ENCODE measurements around the gene HMGB1.
A peak's percentile ranks its signal among the peaks of the same experiment; 100 is the strongest.

The HMGB1 gene

GRCh38 chr13:30410705-30411125 lies 55.0 kb downstream of the HMGB1 start:
- H3K9me3 Mint-ChIP-seq: no peaks in the 10 kb centered on the region
- DNase-seq: no peak
- H3K4me1 Mint-ChIP-seq: peaks cover 41 to 75% of the 10 kb centered on the region in 2 donors
- no peak overlapping the region for H3K4me3 Mint-ChIP-seq
- no peaks in the 10 kb centered on the region for H3K27me3 Mint-ChIP-seq
- H3K36me3 Mint-ChIP-seq: no peaks in the 10 kb centered on the region
- H3K27ac Mint-ChIP-seq: no peak overlapping the region
- ATAC-seq (replicated peaks): no peak

- Mint-ChIP-seq H3K9me3 (no peaks in the 10 kb centered on the region), H3K36me3 (no peaks in the 10 kb centered on the region), H3K27ac (no peak overlapping the region)
These were observed 55.6 kb downstream of the HMGB1 start for GRCh38 chr13:30409886-30410704.

GRCh38 chr13:30408319-30409101 lies 57.2 kb downstream of the HMGB1 start:
- Mint-ChIP-seq H3K4me1 (peaks cover 25 to 52% of the 10 kb centered on the region in 2 donors), H3K9me3 (no peaks in the 10 kb centered on the region), H3K36me3 (no peaks in the 10 kb centered on the region), H3K4me3 (peak overlapping the region; percentile 79 to 80), H3K27ac (peak overlapping the region; percentile 79), H3K27me3 (no peaks in the 10 kb centered on the region)
- peak; percentile 96 to 97 for ATAC-seq (replicated peaks)
- DNase-seq: peak; percentile 89

More at GRCh38 chr13:30409886-30410704, 55.6 kb downstream of the HMGB1 start:
- DNase-seq (no peak), ATAC-seq (replicated peaks) (no peak)
- H3K27me3 Mint-ChIP-seq: no peaks in the 10 kb centered on the region
- H3K4me1 Mint-ChIP-seq: peaks cover 34 to 68% of the 10 kb centered on the region in 2 donors
- peak overlapping the region in 1 of 2 donors; percentile 3 for H3K4me3 Mint-ChIP-seq

- ATAC-seq (replicated peaks): no peak
- Mint-ChIP-seq H3K4me1 (peaks cover 21 to 37% of the 10 kb centered on the region in 2 donors), H3K27me3 (no peaks in the 10 kb centered on the region), H3K9me3 (no peaks in the 10 kb centered on the region), H3K4me3 (no peak overlapping the region), H3K27ac (no peak overlapping the region), H3K36me3 (no peaks in the 10 kb centered on the region)
- DNase-seq: no peak
These were observed 58.8 kb downstream of the HMGB1 start for GRCh38 chr13:30406779-30407416.

All from stimulated activated naive B cell treated with anti-CD40 and anti-IgM and Interleukin-4, amounts not matched to agents 10 μg/mL and 1 μg/mL and 100 μg/mL, for 72 hours (primary cell).